WTC11 (cell line): ENCODE measurements around the gene SMAD2. TPM values are rescaled to one million over a fixed set of nuclear protein-coding genes. Genes with fewer than 3 reads are reported as not detected.

Experiments used
- ATAC-seq: fragments of 200-7000 bp; cut with Tn5 transposase; 2 replicates; pipeline ENCODE4 v1.10.0; 2021; ENCODE audit warnings: mild to moderate bottlenecking, moderate library complexity
- CTCF ChIA-PET: fragments of 300-600 bp; sonication (Branson Sonifier 250); formaldehyde crosslinking; loops from one replicate; lab custom pipeline; 2021; ENCODE audit warnings: antibody characterized with exemption; lab: Charles Lee
- POLR2A ChIA-PET: fragments of 350-600 bp; sonication (Branson Sonifier 250); formaldehyde crosslinking; loops from one replicate; lab custom pipeline; 2021; ENCODE audit warnings: antibody characterized with exemption; lab: Charles Lee
- DNase-seq: peaks from one replicate; pipeline ENCODE4 v3.0.0; 2021; ENCODE audit warnings: low spot score
- H3K27ac Mint-ChIP-seq: 2 replicates; pipeline ENCODE4 v1.8.0; 2021; ENCODE audit warnings: mixed read lengths
- H3K27me3 Mint-ChIP-seq: 2 replicates; pipeline ENCODE4 v1.8.0; 2021; ENCODE audit warnings: low read depth, mild to moderate bottlenecking, moderate library complexity, mixed read lengths
- H3K36me3 Mint-ChIP-seq: 2 replicates; pipeline ENCODE4 v1.8.0; 2021; ENCODE audit warnings: mixed read lengths
- H3K4me1 Mint-ChIP-seq: 2 replicates; pipeline ENCODE4 v1.8.0; 2022; ENCODE audit warnings: mixed read lengths
- H3K4me3 Mint-ChIP-seq: 2 replicates; pipeline ENCODE4 v1.8.0; 2021; ENCODE audit warnings: mild to moderate bottlenecking, moderate library complexity, mixed read lengths
- H3K9me3 Mint-ChIP-seq: 2 replicates; pipeline ENCODE4 v1.8.0; 2021; ENCODE audit warnings: mixed read lengths
- ATF1 ChIP-seq: sonication (generic); formaldehyde crosslinking; IDR thresholded peaks from 2 replicates; pipeline ENCODE4 v1.8.1; 2023; ENCODE audit warnings: mild to moderate bottlenecking, moderate library complexity, missing genetic modification reagents
- CREM ChIP-seq: sonication (generic); formaldehyde crosslinking; IDR thresholded peaks from 2 replicates; pipeline ENCODE4 v1.8.1; 2022; ENCODE audit warnings: mild to moderate bottlenecking, missing genetic modification reagents, moderate library complexity
- ERG ChIP-seq: fragments of 250-450 bp; sonication (Bioruptor Pico); IDR thresholded peaks from 2 replicates; pipeline ENCODE4 v1.8.0; 2021; ENCODE audit warnings: mild to moderate bottlenecking
- ETV6 ChIP-seq: sonication (generic); formaldehyde crosslinking; IDR thresholded peaks from 2 replicates; pipeline ENCODE4 v1.8.1; 2022; ENCODE audit warnings: mild to moderate bottlenecking, missing genetic modification reagents
- IRF2 ChIP-seq: sonication (generic); formaldehyde crosslinking; IDR thresholded peaks from 2 replicates; pipeline ENCODE4 v1.8.0; 2022; ENCODE audit warnings: low read depth, missing genetic modification reagents, borderline replicate concordance
- JUN ChIP-seq: sonication (generic); formaldehyde crosslinking; IDR thresholded peaks from 2 replicates; pipeline ENCODE4 v1.8.0; 2023; ENCODE audit warnings: mild to moderate bottlenecking, missing genetic modification reagents
- MXD4 ChIP-seq: fragments of 250-450 bp; sonication (Bioruptor Pico); IDR thresholded peaks from 2 replicates; pipeline ENCODE4 v1.8.0; 2021; ENCODE audit warnings: mild to moderate bottlenecking, moderate library complexity, borderline replicate concordance
- MYBL2 ChIP-seq: sonication (generic); formaldehyde crosslinking; IDR thresholded peaks from 2 replicates; pipeline ENCODE4 v1.8.1; 2023; ENCODE audit warnings: mild to moderate bottlenecking, moderate library complexity, missing genetic modification reagents
- NFATC4 ChIP-seq: fragments of 250-450 bp; sonication (Bioruptor Pico); IDR thresholded peaks from 2 replicates; pipeline ENCODE4 v1.9.0; 2021; ENCODE audit warnings: mild to moderate bottlenecking
- RORB ChIP-seq: fragments of 250-450 bp; sonication (Bioruptor Pico); IDR thresholded peaks from 2 replicates; pipeline ENCODE4 v1.9.0; 2021; ENCODE audit warnings: mild to moderate bottlenecking
- SMAD4 ChIP-seq: sonication (generic); formaldehyde crosslinking; IDR thresholded peaks from 2 replicates; pipeline ENCODE4 v1.8.0; 2022; ENCODE audit warnings: mild to moderate bottlenecking, missing genetic modification reagents
- SP1 ChIP-seq: sonication (generic); formaldehyde crosslinking; conservative IDR thresholded peaks from 2 replicates; pipeline ENCODE4 v1.8.1; 2022; ENCODE audit warnings: missing genetic modification reagents
- USF1 ChIP-seq: sonication (generic); formaldehyde crosslinking; IDR thresholded peaks from 2 replicates; pipeline ENCODE4 v1.8.0; 2022; ENCODE audit warnings: mild to moderate bottlenecking, missing genetic modification reagents
- ZNF263 ChIP-seq: sonication (generic); formaldehyde crosslinking; IDR thresholded peaks from 2 replicates; pipeline ENCODE4 v1.8.1; 2022; ENCODE audit warnings: low read depth, mild to moderate bottlenecking, moderate library complexity, missing genetic modification reagents
- ZNF425 ChIP-seq: fragments of 250-450 bp; sonication (Bioruptor Pico); conservative IDR thresholded peaks from 2 replicates; pipeline ENCODE4 v1.9.0; 2021; ENCODE audit warnings: mild to moderate bottlenecking
- ZNF671 ChIP-seq: fragments of 250-450 bp; sonication (Bioruptor Pico); IDR thresholded peaks from 2 replicates; pipeline ENCODE4 v1.8.0; 2021; ENCODE audit warnings: mild to moderate bottlenecking
- ZSCAN18 ChIP-seq: fragments of 250-450 bp; sonication (Bioruptor Pico); IDR thresholded peaks from 2 replicates; pipeline ENCODE4 v2.1.2; 2022; ENCODE audit warnings: mild to moderate bottlenecking, moderate library complexity
- total RNA-seq: library from RNA; stranded (reverse); gene quantifications from 3 replicates; pipeline ENCODE4 v1.2.3, GENCODE V29; 2021
- TF ChIP-seq, protein P1 (sequence below): sonication (generic); formaldehyde crosslinking; IDR thresholded peaks from 2 replicates; pipeline ENCODE4 v1.8.0; 2023; ENCODE audit warnings: missing genetic modification reagents, mild to moderate bottlenecking, borderline replicate concordance
- TF ChIP-seq, protein P2 (sequence below): sonication (generic); formaldehyde crosslinking; IDR thresholded peaks from 2 replicates; pipeline ENCODE4 v1.8.1; 2023; ENCODE audit warnings: mild to moderate bottlenecking, missing genetic modification reagents

SMAD2 gene
- total RNA-seq, 1 experiment from 2014 or later: 104 TPM

DNA sequence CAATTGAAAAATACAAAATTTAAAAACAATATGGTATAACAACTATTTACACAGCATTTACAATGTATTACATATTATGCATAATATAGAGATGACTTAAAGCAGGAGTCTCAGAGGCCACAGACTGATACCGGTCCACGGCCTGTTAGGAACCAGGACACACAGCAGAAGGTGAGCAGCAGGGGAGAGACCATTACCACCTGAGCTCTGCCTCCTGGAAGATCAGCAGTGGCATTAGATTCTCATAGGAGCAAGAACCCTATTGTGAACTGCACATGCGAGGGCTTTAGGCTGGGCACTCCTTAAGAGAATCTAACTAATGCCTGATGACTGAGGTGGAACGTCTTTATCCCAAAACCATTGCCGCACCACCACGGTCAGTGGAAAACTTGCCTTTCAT is 58.0 kb downstream of the SMAD2 start:
- POLR2A ChIA-PET: no interaction called here
- no peaks in the 10 kb centered on the region for H3K27me3 Mint-ChIP-seq
- no peak for TF ChIP-seq MXD4 (CRISPR knock-in tag)
- no peak for TF ChIP-seq JUN
- no peak for TF ChIP-seq IRF2 (CRISPR knock-in tag)
- TF ChIP-seq ATF1 (CRISPR knock-in tag): no peak
- TF ChIP-seq, protein P1, sequence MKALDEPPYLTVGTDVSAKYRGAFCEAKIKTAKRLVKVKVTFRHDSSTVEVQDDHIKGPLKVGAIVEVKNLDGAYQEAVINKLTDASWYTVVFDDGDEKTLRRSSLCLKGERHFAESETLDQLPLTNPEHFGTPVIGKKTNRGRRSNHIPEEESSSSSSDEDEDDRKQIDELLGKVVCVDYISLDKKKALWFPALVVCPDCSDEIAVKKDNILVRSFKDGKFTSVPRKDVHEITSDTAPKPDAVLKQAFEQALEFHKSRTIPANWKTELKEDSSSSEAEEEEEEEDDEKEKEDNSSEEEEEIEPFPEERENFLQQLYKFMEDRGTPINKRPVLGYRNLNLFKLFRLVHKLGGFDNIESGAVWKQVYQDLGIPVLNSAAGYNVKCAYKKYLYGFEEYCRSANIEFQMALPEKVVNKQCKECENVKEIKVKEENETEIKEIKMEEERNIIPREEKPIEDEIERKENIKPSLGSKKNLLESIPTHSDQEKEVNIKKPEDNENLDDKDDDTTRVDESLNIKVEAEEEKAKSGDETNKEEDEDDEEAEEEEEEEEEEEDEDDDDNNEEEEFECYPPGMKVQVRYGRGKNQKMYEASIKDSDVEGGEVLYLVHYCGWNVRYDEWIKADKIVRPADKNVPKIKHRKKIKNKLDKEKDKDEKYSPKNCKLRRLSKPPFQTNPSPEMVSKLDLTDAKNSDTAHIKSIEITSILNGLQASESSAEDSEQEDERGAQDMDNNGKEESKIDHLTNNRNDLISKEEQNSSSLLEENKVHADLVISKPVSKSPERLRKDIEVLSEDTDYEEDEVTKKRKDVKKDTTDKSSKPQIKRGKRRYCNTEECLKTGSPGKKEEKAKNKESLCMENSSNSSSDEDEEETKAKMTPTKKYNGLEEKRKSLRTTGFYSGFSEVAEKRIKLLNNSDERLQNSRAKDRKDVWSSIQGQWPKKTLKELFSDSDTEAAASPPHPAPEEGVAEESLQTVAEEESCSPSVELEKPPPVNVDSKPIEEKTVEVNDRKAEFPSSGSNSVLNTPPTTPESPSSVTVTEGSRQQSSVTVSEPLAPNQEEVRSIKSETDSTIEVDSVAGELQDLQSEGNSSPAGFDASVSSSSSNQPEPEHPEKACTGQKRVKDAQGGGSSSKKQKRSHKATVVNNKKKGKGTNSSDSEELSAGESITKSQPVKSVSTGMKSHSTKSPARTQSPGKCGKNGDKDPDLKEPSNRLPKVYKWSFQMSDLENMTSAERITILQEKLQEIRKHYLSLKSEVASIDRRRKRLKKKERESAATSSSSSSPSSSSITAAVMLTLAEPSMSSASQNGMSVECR (CRISPR knock-in tag): no peak
- no peak for TF ChIP-seq MYBL2 (CRISPR knock-in tag)
- TF ChIP-seq CREM (CRISPR knock-in tag): no peak
- no peak for TF ChIP-seq RORB (CRISPR knock-in tag)
- TF ChIP-seq ZNF425 (CRISPR knock-in tag): no peak
- no peak for TF ChIP-seq ETV6 (CRISPR knock-in tag)
- TF ChIP-seq ERG (CRISPR knock-in tag): no peak
- no peak for TF ChIP-seq ZNF263 (CRISPR knock-in tag)
- TF ChIP-seq SP1: no peak
- TF ChIP-seq SMAD4: no peak
- no peak for TF ChIP-seq ZNF671 (CRISPR knock-in tag)
- no peak for TF ChIP-seq NFATC4 (CRISPR knock-in tag)
- TF ChIP-seq, protein P2, sequence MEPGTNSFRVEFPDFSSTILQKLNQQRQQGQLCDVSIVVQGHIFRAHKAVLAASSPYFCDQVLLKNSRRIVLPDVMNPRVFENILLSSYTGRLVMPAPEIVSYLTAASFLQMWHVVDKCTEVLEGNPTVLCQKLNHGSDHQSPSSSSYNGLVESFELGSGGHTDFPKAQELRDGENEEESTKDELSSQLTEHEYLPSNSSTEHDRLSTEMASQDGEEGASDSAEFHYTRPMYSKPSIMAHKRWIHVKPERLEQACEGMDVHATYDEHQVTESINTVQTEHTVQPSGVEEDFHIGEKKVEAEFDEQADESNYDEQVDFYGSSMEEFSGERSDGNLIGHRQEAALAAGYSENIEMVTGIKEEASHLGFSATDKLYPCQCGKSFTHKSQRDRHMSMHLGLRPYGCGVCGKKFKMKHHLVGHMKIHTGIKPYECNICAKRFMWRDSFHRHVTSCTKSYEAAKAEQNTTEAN (CRISPR knock-in tag): no peak
- TF ChIP-seq ZSCAN18 (CRISPR knock-in tag): no peak
- TF ChIP-seq USF1 (CRISPR knock-in tag): no peak
- TF ChIP-seq, all 79 proteins: peak for 0
- ATAC-seq: no peak
- H3K27ac Mint-ChIP-seq: no peak overlapping the region
- CTCF ChIA-PET: no interaction called here
- peaks cover 32% of the 10 kb centered on the region for H3K4me1 Mint-ChIP-seq
- no peak for DNase-seq
- H3K9me3 Mint-ChIP-seq: no peaks in the 10 kb centered on the region
- no peak overlapping the region for H3K4me3 Mint-ChIP-seq
- H3K36me3 Mint-ChIP-seq: peaks cover 12% of the 10 kb centered on the region
